Mucosa of rectum (tissue), 2 donors: ENCODE results near the gene ZCCHC14.

ENCODE experiments used
- H3K27ac ChIP-seq, 2 donors: one replicate each; pipeline ENCODE4 v1.7.0; 2013; ENCODE audit warnings: inconsistent platforms in 2 of 2, low read depth in 2 of 2, low read length in 2 of 2
- H3K27me3 ChIP-seq, 2 donors: one replicate each; pipeline ENCODE4 v1.7.0; 2013; ENCODE audit warnings: low read length in 2 of 2; ENCODE audit not compliant: control insufficient read depth in 2 of 2, insufficient read depth in 2 of 2
- H3K36me3 ChIP-seq, 2 donors: one replicate each; pipeline ENCODE4 v1.7.0; 2013; ENCODE audit warnings: low read length in 2 of 2; ENCODE audit not compliant: control insufficient read depth in 2 of 2, insufficient read depth in 2 of 2
- H3K4me1 ChIP-seq, 2 donors: one replicate each; pipeline ENCODE4 v1.7.0; 2013; ENCODE audit warnings: low read length in 2 of 2, mild to moderate bottlenecking in 1 of 2; ENCODE audit not compliant: control insufficient read depth in 2 of 2, insufficient read depth in 2 of 2
- H3K4me3 ChIP-seq, 2 donors: one replicate each; pipeline ENCODE4 v1.7.0; 2013; ENCODE audit warnings: low read length in 2 of 2
- H3K9ac ChIP-seq, 2 donors: one replicate each; pipeline ENCODE4 v1.7.0; 2013; ENCODE audit warnings: low read length in 2 of 2, low read depth in 1 of 2, mild to moderate bottlenecking in 1 of 2
- H3K9me3 ChIP-seq, 2 donors: one replicate each; pipeline ENCODE4 v1.7.0; 2013; ENCODE audit warnings: low read length in 2 of 2; ENCODE audit not compliant: control insufficient read depth in 2 of 2
- donor health status: healthy.
- donor health status: Normal muscosa, but diverticular disease.

ZCCHC14 gene

DNA sequence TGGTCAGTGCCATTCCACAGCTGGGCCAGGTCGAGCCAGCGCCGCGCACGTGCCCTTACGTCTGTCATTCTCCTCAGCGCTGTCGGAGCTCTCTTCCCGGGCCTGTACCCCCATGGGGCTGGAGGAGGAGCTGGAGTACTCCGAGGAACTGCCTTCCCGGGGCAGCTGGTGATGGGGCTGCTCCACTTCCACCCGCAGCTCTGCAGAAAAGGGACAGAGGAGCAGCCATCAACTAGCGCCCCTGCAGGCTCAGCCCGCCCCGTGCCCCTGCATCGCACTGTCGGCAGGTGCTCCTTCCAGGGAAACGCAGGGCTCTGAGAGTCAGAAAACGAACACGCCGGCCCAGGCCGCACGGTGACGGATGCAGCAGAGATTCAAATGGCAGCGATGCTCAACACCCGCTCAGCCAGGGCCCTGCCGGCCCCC, 79.8 kb downstream of the ZCCHC14 start:
- no peak overlapping the region for H3K9ac ChIP-seq
- H3K27ac ChIP-seq: no peak overlapping the region
- no peaks in the 10 kb centered on the region for H3K27me3 ChIP-seq
- H3K4me3 ChIP-seq: no peak overlapping the region
- H3K4me1 ChIP-seq: no peaks in the 10 kb centered on the region
- H3K36me3 ChIP-seq: peaks cover 51 to 52% of the 10 kb centered on the region in 2 donors
- no peaks in the 10 kb centered on the region for H3K9me3 ChIP-seq

DNA sequence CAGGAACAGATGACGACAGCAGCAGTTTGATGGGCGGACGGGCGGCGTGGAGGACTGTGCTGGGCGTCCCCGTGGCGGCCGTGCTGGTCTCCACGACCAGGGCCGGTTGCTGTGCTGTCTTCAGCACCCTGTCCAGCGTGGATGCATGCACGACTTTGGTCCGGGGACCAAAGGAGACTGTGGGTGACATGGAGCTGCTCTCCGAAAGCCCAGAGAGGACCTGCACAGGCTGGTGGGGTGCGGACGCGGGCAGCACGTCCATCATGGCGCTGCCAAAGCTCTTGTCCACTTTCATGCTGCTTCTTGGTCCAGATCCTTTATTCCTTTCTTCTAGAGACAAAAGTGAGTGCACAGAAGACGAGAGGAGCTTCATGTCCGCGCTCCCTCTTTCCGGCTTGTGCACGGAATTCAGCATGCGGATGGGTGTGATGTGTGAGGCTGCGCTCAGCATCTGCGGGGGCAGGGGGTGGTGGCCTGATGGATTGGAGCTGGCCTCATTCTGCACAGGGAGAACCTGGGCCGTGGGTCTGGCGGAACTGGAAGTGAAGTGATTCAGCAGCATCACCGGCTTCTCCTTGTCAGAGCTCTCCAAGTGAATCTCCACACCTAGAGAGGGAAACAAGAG, 80.3 kb downstream of the ZCCHC14 start:
- Histone ChIP-seq H3K4me1 (peaks cover 0 to 2% of the 10 kb centered on the region in 2 donors), H3K9ac (no peak overlapping the region), H3K27me3 (no peaks in the 10 kb centered on the region), H3K27ac (no peak overlapping the region), H3K9me3 (no peaks in the 10 kb centered on the region), H3K4me3 (no peak overlapping the region), H3K36me3 (peaks cover 49 to 52% of the 10 kb centered on the region in 2 donors)

DNA sequence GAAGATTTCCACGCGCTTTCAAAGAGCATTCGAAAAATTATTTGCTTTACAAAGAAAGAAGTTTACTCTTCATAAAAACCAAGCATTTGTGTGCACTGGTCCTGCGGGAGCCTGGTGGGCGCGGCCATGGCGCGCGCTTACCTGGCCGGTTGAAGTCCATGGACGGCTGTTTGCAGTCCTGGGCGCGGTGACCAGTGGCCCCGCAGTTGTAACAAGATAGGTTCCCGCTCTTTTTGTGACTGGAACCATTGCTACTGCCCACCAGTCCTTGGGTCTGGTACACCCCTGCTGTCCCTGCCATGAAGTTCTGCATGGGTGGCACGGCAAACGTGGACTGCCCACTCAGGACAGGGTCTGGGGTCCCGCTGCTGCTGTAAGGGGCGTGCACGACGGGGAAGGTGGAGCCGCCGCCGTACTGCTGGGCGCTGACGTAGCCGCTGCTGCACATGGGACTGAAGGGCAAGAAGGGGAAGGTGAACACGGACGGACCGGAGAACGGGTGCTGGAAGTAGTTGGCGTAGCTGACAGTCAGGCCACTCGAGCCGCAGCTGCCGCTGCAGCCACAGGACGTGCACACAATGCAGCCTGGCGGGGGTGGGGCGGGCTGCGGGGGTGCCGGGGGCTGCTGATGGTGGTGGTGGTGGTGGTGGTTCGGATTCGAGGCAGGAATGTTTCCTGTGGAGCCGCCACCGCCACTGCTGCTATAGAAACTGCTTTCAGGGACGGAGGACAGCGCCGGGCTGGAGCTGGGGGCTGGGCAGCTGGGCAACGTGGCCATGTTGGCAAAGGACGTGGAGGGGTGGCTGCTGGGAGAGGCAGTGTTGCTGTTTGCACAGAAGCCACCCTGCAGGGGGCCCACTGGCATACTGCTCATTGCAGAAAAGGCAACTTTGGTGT, 81.2 kb downstream of the ZCCHC14 start:
- Histone ChIP-seq H3K9me3 (no peaks in the 10 kb centered on the region), H3K4me3 (no peak overlapping the region), H3K27ac (no peak overlapping the region), H3K27me3 (no peaks in the 10 kb centered on the region), H3K4me1 (peaks cover 3% of the 10 kb centered on the region in 2 donors), H3K36me3 (peaks cover 46 to 48% of the 10 kb centered on the region in 2 donors), H3K9ac (no peak overlapping the region)

DNA sequence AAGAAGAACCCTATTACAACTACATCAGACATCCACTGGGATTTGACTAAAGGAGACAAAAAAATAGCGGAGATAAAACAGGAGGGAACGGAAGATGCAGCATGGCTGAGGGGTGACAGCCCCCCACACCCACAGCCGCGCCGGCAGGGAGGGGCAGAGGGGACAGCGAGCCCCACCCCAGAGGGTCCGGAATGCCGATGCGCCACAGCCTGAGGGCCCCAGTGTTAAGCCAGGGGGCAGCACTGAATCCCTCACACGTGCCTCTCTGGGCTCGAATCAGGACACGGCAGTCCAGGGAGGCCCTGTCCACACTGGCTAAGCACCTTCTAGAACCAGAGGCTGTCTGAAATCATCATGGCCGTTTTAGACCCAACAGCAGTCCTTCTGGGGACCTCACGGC, 81.9 kb downstream of the ZCCHC14 start:
- H3K36me3 ChIP-seq: peaks cover 43 to 51% of the 10 kb centered on the region in 2 donors
- H3K27ac ChIP-seq: no peak overlapping the region

DNA sequence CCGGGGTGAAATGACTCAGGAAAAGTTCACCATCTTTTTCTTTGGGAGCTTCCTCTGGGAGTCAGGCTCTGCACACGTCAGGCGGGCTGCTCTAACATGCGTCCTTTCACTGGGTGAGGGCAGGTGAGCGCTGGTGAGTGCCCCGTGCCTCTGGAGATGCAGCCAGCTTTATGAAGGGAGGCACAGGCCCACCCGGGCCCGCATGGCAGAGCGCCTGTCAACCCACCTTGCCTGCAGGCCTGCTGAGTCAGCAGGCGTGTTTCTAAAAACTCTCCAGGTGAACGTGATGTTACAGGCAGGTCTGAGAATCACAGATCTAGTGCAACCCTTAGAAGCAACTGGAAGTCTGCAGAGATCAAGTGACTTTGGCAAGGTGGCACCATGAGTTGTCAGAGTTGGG, 82.3 kb downstream of the ZCCHC14 start:
- Histone ChIP-seq H3K36me3 (peaks cover 41 to 50% of the 10 kb centered on the region in 2 donors), H3K27ac (no peak overlapping the region)

More for the DNA sequence above, 81.9 kb downstream of the ZCCHC14 start:
- H3K9ac ChIP-seq: no peak overlapping the region
- H3K4me3 ChIP-seq: no peak overlapping the region
- no peaks in the 10 kb centered on the region for H3K27me3 ChIP-seq
- H3K9me3 ChIP-seq: no peaks in the 10 kb centered on the region
- peaks cover 3% of the 10 kb centered on the region in 2 donors for H3K4me1 ChIP-seq

DNA sequence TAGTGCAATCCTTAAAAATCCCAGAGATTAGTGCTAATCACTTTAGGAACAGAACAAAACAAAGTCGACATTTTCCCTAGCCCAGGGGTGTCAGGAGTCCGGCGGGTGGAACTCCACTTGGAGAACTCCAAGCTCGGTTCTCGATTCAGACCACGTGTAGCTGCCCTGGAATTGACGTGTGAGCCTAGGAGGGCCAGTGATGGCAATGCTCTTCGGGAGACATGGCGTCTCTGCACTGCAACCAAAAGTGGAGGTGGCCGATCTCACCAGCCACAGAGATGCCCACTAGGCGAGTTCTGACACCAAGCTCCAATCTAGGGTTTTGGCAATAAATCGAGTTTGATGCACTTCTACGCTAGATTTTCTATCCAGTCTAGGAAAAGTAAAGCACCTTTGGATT, 83.0 kb downstream of the ZCCHC14 start:
- no peak overlapping the region for H3K4me3 ChIP-seq
- H3K4me1 ChIP-seq: peaks cover 3% of the 10 kb centered on the region in 2 donors
- peaks cover 45 to 56% of the 10 kb centered on the region in 2 donors for H3K36me3 ChIP-seq
- H3K9ac ChIP-seq: no peak overlapping the region
- H3K27me3 ChIP-seq: no peaks in the 10 kb centered on the region
- no peak overlapping the region for H3K27ac ChIP-seq
- H3K9me3 ChIP-seq: no peaks in the 10 kb centered on the region

More for the DNA sequence above, 82.3 kb downstream of the ZCCHC14 start:
- no peak overlapping the region for H3K4me3 ChIP-seq
- no peaks in the 10 kb centered on the region for H3K9me3 ChIP-seq
- H3K4me1 ChIP-seq: peaks cover 3% of the 10 kb centered on the region in 2 donors
- H3K9ac ChIP-seq: no peak overlapping the region
- H3K27me3 ChIP-seq: no peaks in the 10 kb centered on the region

DNA sequence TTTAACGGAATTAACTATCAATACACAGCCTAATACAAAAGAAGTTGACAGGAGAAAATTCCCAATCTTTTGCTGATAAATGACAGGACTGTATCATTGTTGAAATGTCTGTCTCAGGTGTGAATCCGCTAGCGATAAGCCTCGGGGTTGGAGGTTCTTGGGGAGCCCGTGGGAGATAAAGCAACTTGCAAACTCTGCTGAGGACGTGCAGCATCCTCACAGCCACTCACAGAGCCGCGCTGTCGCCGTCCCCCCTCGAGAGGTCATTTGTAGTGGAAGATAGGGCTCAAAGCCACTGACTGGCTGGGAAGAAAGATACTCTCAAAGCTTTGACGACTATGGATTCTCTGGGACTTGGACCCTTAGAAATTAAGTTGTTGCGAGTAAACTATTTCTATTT, 83.7 kb downstream of the ZCCHC14 start:
- Histone ChIP-seq H3K9me3 (no peaks in the 10 kb centered on the region), H3K4me1 (peaks cover 3% of the 10 kb centered on the region in 2 donors), H3K9ac (no peak overlapping the region), H3K36me3 (peaks cover 45 to 60% of the 10 kb centered on the region in 2 donors), H3K4me3 (no peak overlapping the region), H3K27me3 (no peaks in the 10 kb centered on the region), H3K27ac (no peak overlapping the region)

DNA sequence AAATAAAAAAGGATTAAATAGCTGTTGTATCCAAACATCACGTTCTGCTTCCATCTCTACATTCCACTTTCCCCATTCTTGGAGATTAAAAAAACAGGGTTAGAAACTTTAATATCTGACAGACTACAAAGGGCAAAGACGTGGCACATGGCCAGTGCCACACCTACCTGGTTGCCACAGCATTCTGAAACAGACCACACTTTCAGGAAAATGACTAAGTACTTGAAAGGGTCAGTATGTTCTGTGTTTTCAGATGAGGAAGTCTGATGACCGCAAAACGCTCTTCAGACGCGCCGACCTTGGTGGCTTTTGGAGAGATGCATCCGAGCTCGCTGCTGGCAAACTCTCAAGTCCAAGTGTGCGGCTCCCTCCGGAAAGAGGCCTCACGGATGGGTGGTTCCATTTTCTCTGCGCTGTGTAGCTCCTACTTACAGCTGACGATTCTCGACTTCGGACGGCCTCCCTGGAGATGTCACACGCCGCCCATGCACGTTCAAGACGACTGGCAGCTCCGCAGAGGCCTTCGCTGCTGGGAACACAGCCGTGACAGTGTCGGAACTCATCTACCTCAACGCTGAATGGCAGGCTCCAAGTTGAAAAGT, 85.2 kb downstream of the ZCCHC14 start:
- Histone ChIP-seq H3K27ac (peak overlapping the region in 1 of 2 donors; percentile 20), H3K4me3 (no peak overlapping the region), H3K9me3 (no peaks in the 10 kb centered on the region), H3K27me3 (no peaks in the 10 kb centered on the region), H3K9ac (no peak overlapping the region), H3K4me1 (peaks cover 3% of the 10 kb centered on the region in 2 donors), H3K36me3 (peaks cover 49 to 65% of the 10 kb centered on the region in 2 donors)

DNA sequence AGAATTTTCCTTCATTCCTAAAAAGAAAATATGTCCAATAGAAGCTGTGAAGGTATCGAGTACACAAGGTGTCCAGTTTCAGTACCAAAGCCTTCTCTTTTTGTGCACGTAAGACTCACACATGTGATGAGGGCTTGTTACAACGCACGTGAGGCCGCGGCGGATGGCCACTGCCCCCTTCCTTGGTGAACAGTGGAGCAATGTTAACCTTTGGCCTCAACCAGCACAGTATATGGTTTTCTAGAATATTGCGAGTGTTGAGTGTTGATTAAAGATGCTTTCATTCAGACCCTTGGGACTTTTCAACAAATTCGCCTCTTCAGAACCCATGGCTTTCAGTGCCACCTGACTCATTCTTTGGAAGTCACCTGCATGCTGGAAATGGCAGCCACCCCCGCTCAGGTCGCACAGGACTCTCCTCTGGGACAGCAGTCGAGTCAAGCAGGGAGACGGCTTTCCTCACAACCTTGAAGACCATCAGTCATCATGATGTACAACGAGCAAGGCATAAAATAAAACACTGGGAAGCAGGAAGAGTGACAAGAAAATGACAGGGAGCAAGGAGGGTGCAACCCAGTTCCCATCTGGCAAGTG, 86.2 kb downstream of the ZCCHC14 start:
- Histone ChIP-seq H3K36me3 (peaks cover 42 to 60% of the 10 kb centered on the region in 2 donors), H3K4me1 (peaks cover 3% of the 10 kb centered on the region in 2 donors), H3K9me3 (no peaks in the 10 kb centered on the region), H3K27me3 (no peaks in the 10 kb centered on the region), H3K9ac (no peak overlapping the region), H3K4me3 (no peak overlapping the region), H3K27ac (no peak overlapping the region)
